Tibial nerve (tissue), 3 donors: ENCODE results near the gene CIPC.

Source experiments
- CTCF ChIP-seq, 5 experiments: fragments of 200-600 bp in 3 of 5; fragments of 450-650 bp in 2 of 5; sonication (generic) in 3 of 5; IDR thresholded peaks; one replicate each; pipeline ENCODE4 v1.5.1; 2016 to 2019; ENCODE audit warnings: antibody characterized with exemption in 5 of 5, mild to moderate bottlenecking in 3 of 5, moderate library complexity in 2 of 5
- POLR2A ChIP-seq, 2 donors: fragments of 450-650 bp; IDR thresholded peaks; one replicate each; pipeline ENCODE4 v1.6.1; 2017; ENCODE audit warnings: antibody characterized with exemption in 2 of 2, mild to moderate bottlenecking in 2 of 2, moderate library complexity in 2 of 2

- TF ChIP-seq CTCF (IDR thresholded peaks at IDR 0.05) (peak; percentile 64 to 93 (median 86)), POLR2A (IDR thresholded peaks at IDR 0.05) (no peak)
These were observed 30.2 kb upstream of the CIPC start for GRCh38 chr14:77067632-77068516.
